HG02642 (cell line): ENCODE results near the gene PTRHD1.
A peak's percentile ranks its signal among the peaks of the same experiment; 100 is the strongest.

Experiments
- ATAC-seq: cut with Tn5 transposase; IDR thresholded peaks from one replicate; pipeline ENCODE4 v1.9.1; 2021; ENCODE audit warnings: mild to moderate bottlenecking; ENCODE audit not compliant: unreplicated experiment, poor library complexity

Gene PTRHD1

GRCh38 chr2:24831221-24832072 is 38.3 kb upstream of the PTRHD1 start:
- no peak for ATAC-seq

GRCh38 chr2:24830786-24831185 is 37.6 kb upstream of the PTRHD1 start:
- ATAC-seq, result no peak

GRCh38 chr2:24830351-24830750 is 37.2 kb upstream of the PTRHD1 start:
- no peak for ATAC-seq

- ATAC-seq, result no peak
Measured at GRCh38 chr2:24828238-24828996, 35.2 kb upstream of the PTRHD1 start.

- ATAC-seq, result peak; percentile 76
Measured at GRCh38 chr2:24827321-24828237, 34.4 kb upstream of the PTRHD1 start.

- no peak for ATAC-seq
Measured at GRCh38 chr2:24826773-24827145, 33.6 kb upstream of the PTRHD1 start.

- no peak for ATAC-seq
Measured at GRCh38 chr2:24825883-24826772, 32.9 kb upstream of the PTRHD1 start.

GRCh38 chr2:24824966-24825882 is 32.0 kb upstream of the PTRHD1 start:
- no peak for ATAC-seq

GRCh38 chr2:24824071-24824588 is 30.9 kb upstream of the PTRHD1 start:
- ATAC-seq, result no peak

- ATAC-seq, result no peak
Measured at GRCh38 chr2:24822049-24822706, 29.0 kb upstream of the PTRHD1 start.

GRCh38 chr2:24821433-24821891 is 28.3 kb upstream of the PTRHD1 start:
- ATAC-seq, result no peak

- ATAC-seq, result no peak
Measured at GRCh38 chr2:24820598-24821432, 27.6 kb upstream of the PTRHD1 start.

GRCh38 chr2:24820175-24820513 is 27.0 kb upstream of the PTRHD1 start:
- no peak for ATAC-seq

GRCh38 chr2:24819442-24820174 is 26.4 kb upstream of the PTRHD1 start:
- no peak for ATAC-seq

GRCh38 chr2:24818721-24819167 is 25.6 kb upstream of the PTRHD1 start:
- no peak for ATAC-seq

GRCh38 chr2:24816884-24817283 is 23.7 kb upstream of the PTRHD1 start:
- ATAC-seq, result no peak
